Measurements from ENCODE around the gene TMA16. TPM values are rescaled to one million over a fixed set of nuclear protein-coding genes. Genes with fewer than 3 reads are reported as not detected.
A peak's percentile ranks its signal among the peaks of the same experiment; 100 is the strongest.
"Not testable (repeated sequence)": the region's sequence is repeated elsewhere in the genome, so short reads cannot be mapped to it uniquely, and the experiment has no call there.

TMA16 gene
- total RNA-seq, 1 experiment from 2014 or later = 37.7 TPM

- no peak for DNase-seq (ENCODE audit: low read depth)
These were observed 20.7 kb downstream of the TMA16 start for GRCh38 chr4:163515198-163515597.

GRCh38 chr4:163523791-163524365 lies 29.4 kb downstream of the TMA16 start:
- DNase-seq (ENCODE audit: low read depth) = no peak

- DNase-seq (ENCODE audit: low read depth) = no peak
These were observed 31.5 kb downstream of the TMA16 start for GRCh38 chr4:163525982-163526381.

- no peak for DNase-seq (ENCODE audit: low read depth)
These were observed 32.7 kb downstream of the TMA16 start for GRCh38 chr4:163527172-163527571.

- DNase-seq (ENCODE audit: low read depth) = no peak
These were observed 34.2 kb downstream of the TMA16 start for GRCh38 chr4:163528653-163529052.

GRCh38 chr4:163534056-163534455 lies 39.6 kb downstream of the TMA16 start:
- DNase-seq (ENCODE audit: low read depth) = no peak

GRCh38 chr4:163535657-163536056 lies 41.2 kb downstream of the TMA16 start:
- DNase-seq (ENCODE audit: low read depth) = no peak

GRCh38 chr4:163536091-163536490 lies 41.6 kb downstream of the TMA16 start:
- DNase-seq (ENCODE audit: low read depth) = peak; percentile 27

- no peak for DNase-seq (ENCODE audit: low read depth)
These were observed 42.6 kb downstream of the TMA16 start for GRCh38 chr4:163537114-163537513.

- DNase-seq (ENCODE audit: low read depth) = not testable (repeated sequence)
These were observed 44.3 kb downstream of the TMA16 start for GRCh38 chr4:163538820-163539219.

GRCh38 chr4:163540448-163540847 lies 46.0 kb downstream of the TMA16 start:
- no peak for DNase-seq (ENCODE audit: low read depth)

- DNase-seq (ENCODE audit: low read depth) = peak; percentile 56
These were observed 46.5 kb downstream of the TMA16 start for GRCh38 chr4:163540977-163541376.

- DNase-seq (ENCODE audit: low read depth) = peak; percentile 79
These were observed 47.8 kb downstream of the TMA16 start for GRCh38 chr4:163542275-163542674.

- peak; percentile 46 for DNase-seq (ENCODE audit: low read depth)
These were observed 50.0 kb downstream of the TMA16 start for GRCh38 chr4:163544407-163545038.

- peak; percentile 44 for DNase-seq (ENCODE audit: low read depth)
These were observed 54.2 kb downstream of the TMA16 start for GRCh38 chr4:163548481-163549243.

- DNase-seq (ENCODE audit: low read depth) = no peak
These were observed 56.4 kb downstream of the TMA16 start for GRCh38 chr4:163550869-163551267.

GRCh38 chr4:163553146-163553545 lies 58.7 kb downstream of the TMA16 start:
- peak; percentile 22 for DNase-seq (ENCODE audit: low read depth)

GRCh38 chr4:163554870-163555465 lies 60.5 kb downstream of the TMA16 start:
- peak; percentile 28 for DNase-seq (ENCODE audit: low read depth)

- DNase-seq (ENCODE audit: low read depth) = peak; percentile 29
These were observed 61.7 kb downstream of the TMA16 start for GRCh38 chr4:163556177-163556576.

GRCh38 chr4:163556650-163557391 lies 62.3 kb downstream of the TMA16 start:
- no peak for DNase-seq (ENCODE audit: low read depth)

GRCh38 chr4:163558539-163559044 lies 64.1 kb downstream of the TMA16 start:
- DNase-seq (ENCODE audit: low read depth) = no peak
